Right ventricle myocardium superior (tissue), 1 donor: Measurements from ENCODE around the gene SLX4IP. TPM values are rescaled to one million over a fixed set of nuclear protein-coding genes. Genes with fewer than 3 reads are reported as not detected.
"Not testable (repeated sequence)": the region's sequence is repeated elsewhere in the genome, so short reads cannot be mapped to it uniquely, and the experiment has no call there.

ENCODE experiments used
- ATAC-seq: fragments of 200-7000 bp; cut with Tn5 transposase; one replicate; pipeline ENCODE4 v1.9.1; 2020; ENCODE audit warnings: mild to moderate bottlenecking; ENCODE audit not compliant: poor library complexity
- DNase-seq: peaks from one replicate; pipeline ENCODE4 v3.0.0-alpha.2; 2020
- intact Hi-C: fragments of 100-400 bp; cut with DNase I; formaldehyde crosslinking; loops from one replicate; pipeline ENCODE4 v1.11.2; 2022
- total RNA-seq: library from RNA; stranded (reverse); fragmentation: NEBNext Ultra II Directional; extraction: Animal tissue kit (Norgen Biotek cat#: 25700); gene quantifications from one replicate; pipeline ENCODE4 v1.2.1, GENCODE V29; 2021
- donor health status: DM: no; HTN: yes; CAD: no; lungs with severe emphysema.

Gene SLX4IP
- total RNA-seq, 1 donor from 2014 or later = 2.6 TPM

DNA sequence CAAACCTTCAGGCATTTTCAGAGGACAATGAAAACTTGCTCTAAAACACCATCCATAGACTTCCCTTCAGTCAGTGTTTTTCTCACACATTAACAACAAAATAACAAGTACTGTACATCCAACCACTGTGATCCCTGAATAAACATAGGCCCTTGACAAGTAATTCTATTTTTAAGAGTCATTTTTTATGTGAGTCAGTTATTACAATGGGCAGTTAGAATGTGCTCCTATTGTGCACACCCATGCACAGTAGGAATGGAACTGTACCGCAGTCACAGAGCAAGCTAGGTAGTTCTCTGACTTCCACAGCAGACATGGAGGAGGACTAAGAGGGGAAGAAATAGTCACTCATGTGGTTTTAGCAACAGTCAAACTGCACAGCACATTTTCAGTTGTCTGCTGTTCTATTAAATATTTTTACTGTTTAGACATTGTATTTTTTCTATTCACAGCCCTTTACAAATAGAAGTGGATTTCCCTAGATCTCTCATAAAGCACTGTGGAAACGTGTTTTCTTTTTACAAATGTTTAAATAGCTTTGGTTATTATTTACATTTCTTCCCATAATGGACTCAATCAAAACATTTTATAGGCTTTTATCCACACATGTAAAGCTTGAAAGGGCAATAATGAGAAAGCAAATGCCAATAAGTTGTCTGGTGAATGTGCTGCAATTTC, 138.3 kb downstream of the SLX4IP start:
- no peak for ATAC-seq
- no peak for DNase-seq
- intact Hi-C loops = no loop called here

DNA sequence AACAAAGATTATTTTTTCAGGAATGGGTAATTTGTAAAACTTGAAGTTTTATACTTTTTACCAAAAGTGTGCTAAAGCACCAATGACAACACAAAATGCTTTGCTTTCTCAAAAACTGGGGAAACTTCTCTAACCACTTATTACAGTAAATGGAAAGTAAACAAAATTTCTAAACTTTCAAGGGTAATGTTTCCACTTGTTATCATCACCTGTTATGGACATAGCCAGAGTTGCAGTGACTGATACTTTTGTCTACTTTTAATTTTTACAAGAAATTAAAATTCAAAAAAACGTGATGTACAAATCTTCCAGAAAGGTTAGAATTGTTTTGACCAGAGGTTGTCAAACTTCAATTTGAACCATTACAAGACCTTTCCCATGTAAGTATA, 138.8 kb downstream of the SLX4IP start:
- ATAC-seq (no peak), DNase-seq (no peak)
- intact Hi-C loops = no loop called here

DNA sequence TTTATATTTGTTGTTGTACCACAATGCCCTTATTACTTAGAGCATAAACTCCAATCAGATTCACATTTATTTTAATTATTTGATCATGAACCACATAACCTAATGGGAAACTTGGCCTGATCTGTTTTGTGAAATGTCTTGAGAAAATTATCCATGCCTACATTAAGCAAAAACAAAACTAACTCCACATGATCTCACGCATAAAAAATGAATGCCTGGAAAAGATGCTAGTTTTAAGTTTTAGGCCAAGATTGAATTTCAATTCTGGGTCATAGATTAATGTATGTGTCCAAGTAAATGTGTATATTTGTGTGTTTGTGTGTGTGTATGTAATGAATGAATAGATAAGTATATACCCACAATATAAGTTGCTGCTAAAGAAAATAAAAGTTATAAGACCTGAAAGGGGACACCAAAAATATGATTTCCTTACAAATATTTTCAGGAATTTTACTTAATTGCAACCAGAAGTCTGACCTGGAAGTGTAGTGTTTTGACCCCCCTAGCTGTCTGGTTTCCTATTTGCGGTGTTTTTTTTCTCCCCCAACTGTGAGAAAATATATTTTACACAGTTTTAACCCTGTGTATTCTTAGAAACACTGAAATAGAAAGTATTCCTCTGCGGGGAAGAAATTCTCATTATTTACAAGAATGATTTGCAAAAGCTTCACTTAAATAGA, 141.4 kb downstream of the SLX4IP start:
- no peak for DNase-seq
- intact Hi-C loops = no loop called here
- no peak for ATAC-seq

DNA sequence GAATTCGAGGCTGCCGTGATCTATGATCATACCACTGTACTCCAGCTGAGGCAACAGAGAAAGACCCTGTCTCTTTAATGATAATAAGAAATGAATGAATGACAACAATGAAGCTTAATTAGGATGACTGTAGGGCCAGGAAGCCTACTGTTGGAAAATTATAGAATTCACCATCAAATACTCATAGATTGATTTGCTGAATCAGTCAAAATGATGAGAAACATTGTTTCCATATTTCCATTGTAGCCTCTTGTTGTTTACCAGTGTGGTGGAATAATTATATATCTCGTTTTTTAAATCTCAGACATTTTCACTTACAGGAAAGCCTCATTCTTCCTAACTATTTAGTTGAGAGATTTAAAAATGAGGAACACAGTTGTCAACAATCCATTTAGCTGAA, 142.5 kb downstream of the SLX4IP start:
- DNase-seq (no peak), ATAC-seq (no peak)
- intact Hi-C loops = no loop called here

DNA sequence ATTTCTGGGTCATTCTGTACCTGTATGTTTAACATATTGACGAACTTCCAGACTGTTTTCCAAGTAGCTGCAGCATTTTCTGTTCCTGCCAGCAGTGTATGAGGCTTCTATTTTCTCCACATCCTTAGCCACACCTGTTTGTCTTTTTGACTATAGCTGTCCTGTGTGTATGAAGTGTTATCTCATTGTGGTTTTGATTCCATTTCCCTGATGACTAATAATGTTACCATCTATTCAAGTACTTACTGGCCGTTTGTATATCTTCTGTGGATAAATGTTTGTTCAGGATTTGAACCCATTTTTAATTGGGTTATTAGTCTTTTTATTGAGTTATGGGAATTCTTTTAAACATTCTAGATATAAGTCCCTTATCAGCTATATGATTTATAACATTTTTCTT, 143.5 kb downstream of the SLX4IP start:
- ATAC-seq = no peak
- intact Hi-C loops = no loop called here
- no peak for DNase-seq

DNA sequence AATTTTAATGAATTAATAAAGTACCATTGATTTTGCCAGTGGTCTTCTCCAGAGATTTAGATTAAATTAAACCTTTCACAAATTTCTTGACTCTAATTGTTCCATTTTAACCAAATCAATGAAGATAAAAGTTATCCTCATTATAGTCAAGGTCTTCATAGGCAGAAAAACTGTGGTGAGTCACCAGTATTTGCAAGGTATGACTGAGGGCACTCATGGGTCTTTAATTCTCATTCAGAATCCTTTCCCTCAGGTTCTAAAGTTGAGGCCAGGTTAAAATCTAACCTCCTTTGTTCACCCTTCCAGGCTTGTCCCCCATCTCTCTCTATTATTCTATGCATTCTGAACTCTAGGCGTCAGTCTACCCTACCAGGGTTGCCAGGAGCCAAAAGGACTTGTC, 144.8 kb downstream of the SLX4IP start:
- DNase-seq (no peak), ATAC-seq (no peak)
- intact Hi-C loops = no loop called here

DNA sequence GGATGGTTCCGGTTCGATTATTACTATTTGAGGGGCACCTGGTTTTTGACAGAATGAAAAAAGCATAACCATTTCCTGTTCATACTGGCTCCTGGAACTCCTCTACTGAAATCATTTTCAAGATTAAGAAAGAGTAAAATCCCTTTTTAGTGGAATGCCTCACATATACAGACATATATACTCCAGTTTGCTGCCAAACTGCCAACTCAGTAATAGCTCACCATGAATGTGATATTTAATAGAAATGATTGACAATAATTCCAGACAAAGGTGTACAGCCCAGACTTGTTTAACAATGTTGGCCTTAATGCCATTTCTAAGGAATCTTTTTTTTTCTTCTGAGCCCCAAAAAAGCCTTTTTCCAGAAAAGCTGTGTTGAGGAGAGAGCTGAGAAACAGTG, 145.6 kb downstream of the SLX4IP start:
- ATAC-seq (no peak), DNase-seq (no peak)
- intact Hi-C loops = no loop called here

DNA sequence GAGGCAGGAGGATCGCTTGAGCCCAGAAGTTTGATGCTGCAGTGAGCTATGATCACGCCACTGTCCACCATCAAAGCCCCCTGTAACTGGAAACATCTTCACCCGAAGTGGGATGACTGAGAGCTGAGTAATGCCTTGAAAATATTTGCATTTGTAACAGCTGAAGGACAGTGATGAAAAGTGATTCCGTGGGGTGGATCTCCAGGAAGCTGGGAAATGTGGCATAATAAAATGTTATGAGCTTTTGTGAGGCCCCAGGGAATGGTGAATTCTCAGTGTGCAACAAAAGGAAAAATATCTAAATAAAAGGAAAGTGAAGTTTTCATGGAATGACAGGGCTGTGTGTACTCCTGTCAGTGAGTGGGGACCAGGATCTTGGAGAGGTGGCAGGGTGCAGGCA, 146.7 kb downstream of the SLX4IP start:
- intact Hi-C loops = no loop called here
- ATAC-seq (no peak), DNase-seq (no peak)

DNA sequence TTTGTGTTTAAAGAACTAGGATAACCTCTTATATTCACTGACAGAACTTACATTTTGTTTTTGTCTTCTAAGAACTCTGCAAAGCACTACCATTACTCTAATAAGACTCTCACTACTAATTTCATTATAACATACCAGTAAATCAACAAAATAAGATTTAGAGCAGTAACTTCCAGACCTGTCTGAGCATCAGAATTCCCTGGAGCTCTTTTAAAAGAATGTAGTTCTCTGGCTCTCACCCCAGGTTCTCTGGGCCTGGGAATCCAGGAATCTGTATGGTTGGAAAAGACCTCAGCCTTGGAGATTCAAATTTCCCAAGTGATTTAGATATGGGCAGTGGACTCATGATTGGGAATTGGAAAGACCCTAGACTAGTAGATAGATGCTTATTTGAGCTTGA, 149.3 kb downstream of the SLX4IP start:
- no peak for DNase-seq
- intact Hi-C loops = no loop called here
- no peak for ATAC-seq

DNA sequence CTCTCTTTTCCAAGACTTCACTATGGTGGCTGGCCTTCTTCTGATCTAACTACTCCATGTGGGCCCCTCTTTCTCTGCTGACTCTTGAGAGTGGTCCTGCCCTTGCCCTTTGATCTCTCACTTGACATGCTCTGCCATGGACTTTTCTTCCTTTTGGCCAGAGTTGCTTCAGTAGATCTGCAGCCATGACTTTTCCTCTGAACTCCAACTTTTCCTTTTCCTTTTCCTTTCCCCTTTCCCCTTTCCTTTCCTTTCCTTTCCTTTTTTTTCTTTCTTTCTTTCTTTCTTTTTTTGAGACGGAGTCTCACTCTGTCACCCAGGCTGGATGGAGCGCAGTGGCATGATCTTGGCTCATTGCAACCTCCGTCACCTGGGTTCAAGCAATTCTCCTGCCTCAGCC, 150.2 kb downstream of the SLX4IP start:
- intact Hi-C loops = no loop called here
- DNase-seq (no peak), ATAC-seq (no peak)

DNA sequence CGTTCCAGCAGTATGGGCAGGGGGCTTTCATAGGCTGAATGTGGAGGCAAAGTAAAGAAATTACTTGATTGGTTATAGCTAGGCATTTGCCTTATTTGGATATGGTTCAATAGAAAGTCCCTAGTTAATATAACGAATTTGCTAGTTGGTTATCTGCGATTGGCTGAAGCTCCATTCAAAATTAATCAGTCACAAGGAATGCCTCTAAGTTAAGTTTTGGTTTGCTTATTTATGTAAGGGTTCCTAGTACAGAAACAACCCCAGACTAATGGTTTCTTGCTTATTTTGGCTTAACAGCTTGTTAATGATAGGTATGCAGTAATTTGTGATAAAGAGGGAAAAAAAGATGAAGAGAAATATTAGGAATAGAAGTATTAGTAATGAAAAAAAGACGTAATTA, 151.2 kb downstream of the SLX4IP start:
- ATAC-seq = no peak

DNA sequence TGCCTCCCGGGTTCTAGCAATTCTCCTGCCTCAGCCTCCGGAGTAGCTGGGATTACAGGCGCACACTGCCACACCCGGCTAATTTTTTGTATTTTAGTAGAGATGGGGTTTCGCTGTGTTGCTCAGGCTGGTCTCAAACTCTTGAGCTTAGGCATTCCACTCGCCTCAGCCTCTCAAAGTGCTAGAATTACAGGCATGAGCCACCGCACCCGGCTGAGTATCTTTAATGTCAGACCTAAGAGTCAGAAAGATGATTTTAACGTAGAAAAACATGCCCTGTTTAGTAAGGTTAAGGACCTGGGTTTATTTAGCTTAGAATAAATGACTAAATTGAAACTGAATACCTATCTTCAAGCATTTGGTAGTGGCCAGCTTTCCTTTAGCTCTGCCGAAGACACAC, 155.3 kb downstream of the SLX4IP start:
- ATAC-seq, intact Hi-C loops, DNase-seq: not testable (repeated sequence)

More for the DNA sequence above, 151.2 kb downstream of the SLX4IP start:
- intact Hi-C loops = no loop called here
- DNase-seq = no peak

DNA sequence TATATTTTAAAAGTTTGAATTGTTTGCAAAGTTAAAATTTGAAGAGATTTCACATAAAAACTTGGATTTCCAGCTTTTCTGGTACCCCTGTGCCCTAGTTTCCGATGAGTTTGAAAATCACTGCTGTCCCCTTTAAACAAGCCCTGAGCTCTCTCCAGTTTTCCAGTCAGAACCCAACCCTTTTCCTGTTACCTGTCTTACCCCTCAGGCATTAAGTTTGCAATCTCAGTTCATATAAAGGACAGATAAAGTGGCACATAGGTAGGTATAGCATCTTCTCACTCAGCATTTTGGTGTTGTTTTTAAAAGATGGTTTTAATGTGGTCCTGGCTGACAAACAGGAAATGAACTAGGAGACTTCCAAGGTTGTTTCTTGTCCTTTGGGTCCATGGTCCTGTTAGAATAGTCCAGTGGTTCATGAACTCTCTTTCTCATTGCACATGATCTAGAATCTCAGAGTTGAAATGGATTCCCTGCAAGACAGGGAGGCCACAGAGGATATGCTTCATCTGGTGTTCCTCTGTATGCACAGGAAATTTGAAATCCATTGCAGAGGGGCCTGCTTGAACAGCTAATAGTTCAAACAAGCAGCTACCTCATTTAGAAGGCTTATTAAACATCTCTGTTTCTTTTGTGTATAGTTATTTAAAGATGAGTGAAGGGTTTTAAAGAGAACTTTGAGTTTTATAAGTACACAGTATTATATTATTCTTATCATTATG, 156.0 kb downstream of the SLX4IP start:
- intact Hi-C loops = no loop called here
- no peak for DNase-seq
- ATAC-seq = peak; percentile 15

DNA sequence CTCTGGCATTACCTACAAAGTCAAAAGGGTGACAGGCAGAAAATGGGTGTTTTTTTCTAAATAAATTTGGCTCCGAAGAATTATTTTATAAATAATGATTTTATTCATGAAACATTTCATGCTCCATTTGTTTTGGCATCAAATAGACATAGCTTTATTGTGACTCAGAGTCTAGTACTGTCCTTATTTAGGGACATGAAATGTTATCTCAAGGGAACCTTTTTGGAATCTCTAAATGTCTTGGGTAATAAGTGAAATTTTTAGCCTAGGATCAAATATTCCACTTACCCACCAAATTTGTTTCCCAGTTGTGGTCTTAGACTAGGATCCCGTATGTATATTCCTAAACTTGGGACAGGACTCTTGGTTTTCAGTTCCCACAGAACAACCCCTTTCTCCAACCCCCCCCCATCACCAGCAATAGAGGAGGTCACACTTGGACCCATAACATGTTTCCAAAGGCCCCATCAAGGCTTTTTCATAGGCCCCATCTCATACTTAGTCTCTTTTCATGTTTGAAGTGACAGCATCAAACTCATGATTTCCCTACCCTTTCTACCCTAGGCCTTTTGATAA, 156.9 kb downstream of the SLX4IP start:
- ATAC-seq = peak; percentile 83
- intact Hi-C loops = no loop called here

DNA sequence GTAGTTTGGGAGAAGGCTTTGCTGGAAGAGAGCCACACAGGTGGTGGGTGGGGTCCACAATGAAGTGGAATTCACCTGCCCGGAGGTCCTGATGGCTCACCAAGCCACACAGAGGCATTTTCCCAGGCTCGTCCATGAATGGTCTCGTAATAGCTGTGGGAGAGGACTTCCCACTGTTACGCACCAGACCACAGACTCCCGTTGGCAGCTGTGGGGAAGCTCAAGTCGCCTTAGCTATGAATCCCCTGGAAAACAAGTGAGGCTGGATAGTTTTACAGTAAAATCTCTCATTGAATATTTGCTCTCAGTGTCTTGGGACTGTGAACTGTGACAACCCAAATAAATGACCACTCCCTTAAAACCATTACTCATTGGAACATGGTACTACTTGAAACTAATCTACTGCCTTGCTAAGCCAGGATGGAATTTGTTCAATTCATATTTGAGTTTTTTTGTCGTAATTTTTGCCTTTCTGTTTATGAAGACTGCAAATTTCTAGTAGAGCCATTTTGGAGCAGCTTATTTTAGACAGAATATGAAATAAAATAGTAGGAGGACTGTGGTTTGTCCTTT, 159.3 kb downstream of the SLX4IP start:
- intact Hi-C loops = no loop called here
- DNase-seq (no peak), ATAC-seq (no peak)

More for the DNA sequence above, 156.9 kb downstream of the SLX4IP start:
- no peak for DNase-seq

DNA sequence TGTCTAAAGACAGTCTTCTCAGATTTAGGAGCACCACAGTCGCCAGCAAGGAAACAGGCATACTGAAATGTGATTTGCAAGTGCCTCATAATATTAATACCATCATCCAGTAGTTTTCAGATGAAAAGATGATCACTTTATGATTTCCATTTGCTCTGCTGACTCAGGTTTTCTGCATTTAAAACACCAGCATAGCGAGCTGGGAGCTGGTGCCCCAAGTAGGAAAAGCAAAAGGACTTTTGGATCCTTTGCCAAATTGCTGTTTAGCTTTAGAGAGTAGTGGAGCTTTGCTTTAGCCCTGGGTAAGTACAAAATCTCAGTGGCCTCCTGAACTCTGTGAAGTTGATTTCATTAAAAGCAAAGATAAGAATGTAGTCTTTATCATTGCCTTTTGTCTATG, 160.2 kb downstream of the SLX4IP start:
- no peak for ATAC-seq
- intact Hi-C loops = no loop called here
- DNase-seq = no peak

DNA sequence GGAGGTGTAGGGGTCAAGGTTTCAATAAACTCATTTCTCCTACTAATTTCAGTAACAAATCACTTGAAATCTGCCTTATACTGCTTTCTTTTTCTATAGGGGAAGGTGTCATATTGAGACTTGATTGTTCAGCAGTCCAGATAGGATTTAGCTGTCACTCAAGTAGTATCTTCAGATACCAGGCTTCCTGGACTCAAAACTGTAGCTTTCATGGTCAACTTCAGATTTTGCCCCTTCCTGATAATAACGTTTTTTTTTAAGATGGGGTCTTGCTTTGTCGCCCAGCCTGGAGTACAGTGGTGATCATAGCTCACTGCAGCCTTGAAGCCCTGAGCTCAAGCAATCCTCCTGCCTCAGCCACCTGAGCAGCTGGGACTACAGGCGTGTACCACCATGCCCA, 160.9 kb downstream of the SLX4IP start:
- ATAC-seq (no peak), DNase-seq (no peak)
- intact Hi-C loops = no loop called here

DNA sequence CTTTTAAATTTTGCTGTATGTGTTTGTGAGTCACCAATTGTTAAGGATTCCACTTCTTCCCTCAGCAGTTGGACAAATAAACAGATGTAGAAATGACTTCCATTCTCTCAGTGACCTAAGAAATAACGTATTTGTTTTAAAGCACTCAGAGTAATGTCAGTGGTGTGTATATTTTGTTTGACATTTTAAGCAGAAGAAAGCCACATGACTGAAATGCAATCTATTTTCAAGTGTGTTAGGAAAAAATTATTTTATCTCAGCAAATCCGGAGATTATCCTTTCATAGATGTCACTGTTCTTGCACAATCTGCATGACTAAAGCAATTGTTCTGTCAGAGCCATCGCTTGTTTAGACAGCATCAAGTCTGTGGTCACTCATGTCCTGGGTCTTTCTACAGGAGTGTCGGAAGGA, 161.6 kb downstream of the SLX4IP start:
- no peak for ATAC-seq
- intact Hi-C loops = no loop called here
- no peak for DNase-seq

DNA sequence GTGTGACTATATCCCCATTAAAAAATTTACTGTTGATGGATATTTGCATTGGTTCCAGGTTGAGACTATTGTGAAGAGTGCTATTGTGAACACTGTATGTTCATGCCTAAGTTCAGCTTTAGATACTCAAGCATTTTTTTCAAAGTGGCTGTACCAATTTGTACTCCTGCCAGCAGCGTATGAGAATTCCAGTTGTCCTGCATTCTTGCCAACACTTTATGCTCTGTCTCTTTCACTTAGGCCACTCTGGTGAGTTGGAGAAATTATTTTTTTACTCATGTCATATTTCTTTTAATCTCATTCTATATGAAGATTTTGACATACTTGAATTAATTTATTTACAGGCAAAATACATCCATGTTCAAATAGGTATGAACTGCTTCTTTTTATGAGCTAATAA, 162.5 kb downstream of the SLX4IP start:
- no peak for DNase-seq
- intact Hi-C loops = no loop called here
- ATAC-seq = no peak
